Adrenal gland (tissue), 5 donors: ENCODE data around the gene ZAR1L.
"Not testable (repeated sequence)": the region's sequence is repeated elsewhere in the genome, so short reads cannot be mapped to it uniquely, and the experiment has no call there.

Experiments used
- POLR2A ChIP-seq, 2 donors: fragments of 450-650 bp; IDR thresholded peaks; one replicate each; pipeline ENCODE4 v1.6.1; 2017; ENCODE audit warnings: antibody characterized with exemption in 2 of 2, mild to moderate bottlenecking in 2 of 2, moderate library complexity in 1 of 2
- TF ChIP-seq, protein P1 (sequence below), 6 experiments: fragments of 450-650 bp in 4 of 6; fragments of 200-600 bp in 2 of 6; sonication (generic) in 1 of 6; IDR thresholded peaks; 1 replicate in 5 of 6; 2 replicates in 1 of 6; pipeline versions ENCODE4 v1.5.1 to v1.8.0; 2016 to 2021; ENCODE audit warnings: antibody characterized with exemption in 6 of 6, mild to moderate bottlenecking in 2 of 6, moderate library complexity in 1 of 6
- donor health status: DM: no; HTN: no; CAD: no.

DNA sequence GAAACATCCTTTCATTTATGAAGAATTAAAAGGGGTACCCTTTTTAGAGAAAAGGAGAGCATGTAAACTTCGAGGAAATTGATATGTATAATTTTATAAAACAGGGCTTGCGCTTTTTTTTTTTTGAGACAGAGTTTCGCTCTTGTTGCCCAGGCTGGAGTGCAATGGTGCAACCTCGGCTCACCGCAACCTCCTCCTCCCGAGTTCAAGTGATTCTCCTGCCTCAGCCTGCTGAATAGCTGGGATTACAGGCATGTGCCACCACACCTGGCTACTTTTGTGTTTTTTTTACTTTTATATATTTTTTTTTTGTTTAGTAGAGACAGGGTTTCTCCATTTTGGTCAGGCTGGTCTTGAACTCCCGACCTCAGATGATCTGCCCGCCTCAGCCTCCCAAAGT is 40.8 kb upstream of the ZAR1L start:
- TF ChIP-seq, protein P1, sequence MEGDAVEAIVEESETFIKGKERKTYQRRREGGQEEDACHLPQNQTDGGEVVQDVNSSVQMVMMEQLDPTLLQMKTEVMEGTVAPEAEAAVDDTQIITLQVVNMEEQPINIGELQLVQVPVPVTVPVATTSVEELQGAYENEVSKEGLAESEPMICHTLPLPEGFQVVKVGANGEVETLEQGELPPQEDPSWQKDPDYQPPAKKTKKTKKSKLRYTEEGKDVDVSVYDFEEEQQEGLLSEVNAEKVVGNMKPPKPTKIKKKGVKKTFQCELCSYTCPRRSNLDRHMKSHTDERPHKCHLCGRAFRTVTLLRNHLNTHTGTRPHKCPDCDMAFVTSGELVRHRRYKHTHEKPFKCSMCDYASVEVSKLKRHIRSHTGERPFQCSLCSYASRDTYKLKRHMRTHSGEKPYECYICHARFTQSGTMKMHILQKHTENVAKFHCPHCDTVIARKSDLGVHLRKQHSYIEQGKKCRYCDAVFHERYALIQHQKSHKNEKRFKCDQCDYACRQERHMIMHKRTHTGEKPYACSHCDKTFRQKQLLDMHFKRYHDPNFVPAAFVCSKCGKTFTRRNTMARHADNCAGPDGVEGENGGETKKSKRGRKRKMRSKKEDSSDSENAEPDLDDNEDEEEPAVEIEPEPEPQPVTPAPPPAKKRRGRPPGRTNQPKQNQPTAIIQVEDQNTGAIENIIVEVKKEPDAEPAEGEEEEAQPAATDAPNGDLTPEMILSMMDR (IDR thresholded peaks at IDR 0.05): not testable (repeated sequence)
- TF ChIP-seq POLR2A (IDR thresholded peaks at IDR 0.05): not testable (repeated sequence)
